IMR-90 (cell line): ENCODE results near the gene ATXN1. TPM values are rescaled to one million over a fixed set of nuclear protein-coding genes. Genes with fewer than 3 reads are reported as not detected.

Experiments
- ATAC-seq: fragments of 200-7000 bp; cut with Tn5 transposase; 2 replicates; pipeline ENCODE4 v1.9.1; 2020; ENCODE audit warnings: low read depth, mild to moderate bottlenecking, moderate library complexity
- BruUV-seq: library from RNA; stranded (reverse); fragments of 400-500 nt; replicated peaks from 2 replicates; lab custom pipeline; 2021; lab: Mats Ljungman, UMichigan
- CTCF ChIA-PET: fragments of 300-600 bp; formaldehyde crosslinking; extraction: SDS; loops from one replicate; lab custom pipeline; 2021; ENCODE audit warnings: antibody characterized with exemption; lab: Yijun Ruan, JAX
- POLR2A ChIA-PET: fragments of 300-600 bp; sonication (Branson Sonifier 250); formaldehyde crosslinking; loops from one replicate; lab custom pipeline; 2022; ENCODE audit warnings: antibody characterized with exemption; ENCODE audit not compliant: unreplicated experiment; lab: Charles Lee
- DNase-seq: peaks from one replicate; pipeline ENCODE4 v3.0.0; 2013
- H2AFZ ChIP-seq: replicated peaks from 2 replicates; pipeline ENCODE3; 2013; ENCODE audit warnings: low read length, mild to moderate bottlenecking; ENCODE audit not compliant: poor library complexity
- H2AK5ac ChIP-seq: 2 replicates; pipeline ENCODE4 v1.6.1; 2013; ENCODE audit warnings: low read depth, low read length, inconsistent platforms
- H2AK9ac ChIP-seq: replicated peaks from 2 replicates; pipeline ENCODE3; 2013; ENCODE audit warnings: mild to moderate bottlenecking, low read depth, low read length, moderate library complexity; ENCODE audit not compliant: poor library complexity
- H2BK120ac ChIP-seq: 2 replicates; pipeline ENCODE4 v1.6.1; 2013; ENCODE audit warnings: low read depth, low read length, inconsistent platforms
- H2BK15ac ChIP-seq: 3 replicates; pipeline ENCODE4 v1.6.1; 2013; ENCODE audit warnings: low read depth, low read length, inconsistent platforms
- H2BK20ac ChIP-seq: 2 replicates; pipeline ENCODE4 v1.6.1; 2013; ENCODE audit warnings: low read depth, mild to moderate bottlenecking, inconsistent platforms, low read length, moderate library complexity
- H2BK5ac ChIP-seq: 2 replicates; pipeline ENCODE4 v1.6.1; 2013; ENCODE audit warnings: mild to moderate bottlenecking, low read depth, low read length, inconsistent platforms; ENCODE audit not compliant: poor library complexity, severe bottlenecking
- H3K14ac ChIP-seq: replicated peaks from 2 replicates; pipeline ENCODE4 v1.6.1; 2013; ENCODE audit warnings: low read depth, low read length, inconsistent platforms
- H3K18ac ChIP-seq: 2 replicates; pipeline ENCODE4 v1.6.1; 2013; ENCODE audit warnings: low read depth, low read length, control low read depth
- H3K23ac ChIP-seq: 2 replicates; pipeline ENCODE4 v1.6.1; 2013; ENCODE audit warnings: low read depth, low read length, inconsistent platforms
- H3K27ac ChIP-seq: 2 replicates; pipeline ENCODE4 v1.5.1; 2013; ENCODE audit warnings: mild to moderate bottlenecking, control low read depth, low read length; ENCODE audit not compliant: insufficient read depth
- H3K27me3 ChIP-seq: 2 replicates; pipeline ENCODE4 v1.6.1; 2013; ENCODE audit warnings: low read length; ENCODE audit not compliant: control insufficient read depth, insufficient read depth
- H3K36me3 ChIP-seq: 2 replicates; pipeline ENCODE4 v1.6.1; 2013; ENCODE audit warnings: low read length, mixed read lengths; ENCODE audit not compliant: control insufficient read depth, insufficient read depth
- H3K4ac ChIP-seq: 2 replicates; pipeline ENCODE4 v1.6.1; 2013; ENCODE audit warnings: low read depth, low read length, inconsistent platforms
- H3K4me1 ChIP-seq: 2 replicates; pipeline ENCODE4 v1.6.1; 2013; ENCODE audit warnings: low read length, mixed read lengths; ENCODE audit not compliant: control insufficient read depth, insufficient read depth
- H3K4me2 ChIP-seq: 2 replicates; pipeline ENCODE4 v1.6.1; 2013; ENCODE audit warnings: low read depth, mild to moderate bottlenecking, control low read depth, low read length, moderate library complexity
- H3K4me3 ChIP-seq: 2 replicates; pipeline ENCODE4 v1.5.1; 2013; ENCODE audit warnings: low read depth, mild to moderate bottlenecking, control low read depth, low read length, moderate library complexity; ENCODE audit not compliant: insufficient read depth
- H3K56ac ChIP-seq: 2 replicates; pipeline ENCODE4 v1.6.1; 2013; ENCODE audit warnings: low read length, inconsistent platforms; ENCODE audit not compliant: insufficient read depth; ENCODE audit errors: extremely low read depth
- H3K79me1 ChIP-seq, 2 experiments: 2 replicates each; pipeline ENCODE4 v1.6.1; 2013; ENCODE audit warnings: low read length in 2 of 2, inconsistent platforms in 1 of 2, low read depth in 1 of 2
- H3K9ac ChIP-seq: 2 replicates; pipeline ENCODE4 v1.6.1; 2013; ENCODE audit warnings: low read depth, low read length, control low read depth
- H3K9me1 ChIP-seq: 2 replicates; pipeline ENCODE4 v1.6.1; 2013; ENCODE audit warnings: low read length, inconsistent platforms; ENCODE audit not compliant: insufficient read depth
- H3K9me3 ChIP-seq: 2 replicates; pipeline ENCODE4 v1.6.1; 2013; ENCODE audit warnings: low read length; ENCODE audit not compliant: control insufficient read depth, insufficient read depth
- H4K20me1 ChIP-seq: 2 replicates; pipeline ENCODE4 v1.6.1; 2013; ENCODE audit warnings: low read length, inconsistent platforms; ENCODE audit not compliant: insufficient read depth
- H4K5ac ChIP-seq: 2 replicates; pipeline ENCODE4 v1.6.1; 2013; ENCODE audit warnings: mild to moderate bottlenecking, low read depth, low read length, control low read depth
- H4K8ac ChIP-seq, 2 experiments: 2 replicates each; pipeline ENCODE4 v1.6.1; 2013; ENCODE audit warnings: low read depth in 2 of 2, low read length in 2 of 2, control low read depth in 1 of 2, inconsistent platforms in 1 of 2
- H4K91ac ChIP-seq: 2 replicates; pipeline ENCODE4 v1.6.1; 2013; ENCODE audit warnings: low read depth, low read length, inconsistent platforms; ENCODE audit not compliant: insufficient read depth
- BHLHE40 ChIP-seq: fragments of 150-350 bp; IDR thresholded peaks from 2 replicates; pipeline ENCODE4 v1.6.1; 2016; ENCODE audit warnings: mild to moderate bottlenecking, low read depth, low read length
- CHD1 ChIP-seq: IDR thresholded peaks from 2 replicates; pipeline ENCODE4 v1.6.1; 2012; ENCODE audit warnings: low read depth, low read length, improper control_type of control experiment
- MXI1 ChIP-seq: IDR thresholded peaks from 2 replicates; pipeline ENCODE4 v1.6.1; 2012; ENCODE audit warnings: low read depth, mild to moderate bottlenecking, low read length, moderate library complexity, borderline replicate concordance
- NFE2L2 ChIP-seq: fragments of 150-350 bp; IDR thresholded peaks from 2 replicates; pipeline ENCODE4 v1.6.1; 2016; ENCODE audit warnings: low read depth, mild to moderate bottlenecking, low read length
- POLR2A ChIP-seq: IDR thresholded peaks from 2 replicates; pipeline ENCODE4 v1.6.1; 2012; ENCODE audit warnings: mild to moderate bottlenecking, low read depth, low read length
- RAD21 ChIP-seq: IDR thresholded peaks from 2 replicates; pipeline ENCODE4 v1.6.1; 2012; ENCODE audit warnings: low read length, improper control_type of control experiment
- RCOR1 ChIP-seq: IDR thresholded peaks from 2 replicates; pipeline ENCODE4 v1.6.1; 2012; ENCODE audit warnings: mild to moderate bottlenecking, low read length, improper control_type of control experiment; ENCODE audit not compliant: insufficient replicate concordance
- RFX5 ChIP-seq: IDR thresholded peaks from 2 replicates; pipeline ENCODE4 v1.8.0; 2012; ENCODE audit warnings: low read depth, mild to moderate bottlenecking, low read length, moderate library complexity
- SMC3 ChIP-seq: fragments of 150-350 bp; IDR thresholded peaks from 2 replicates; pipeline ENCODE4 v1.6.1; 2016; ENCODE audit warnings: low read depth, mild to moderate bottlenecking, antibody characterized with exemption, low read length, moderate library complexity
- USF2 ChIP-seq: fragments of 150-350 bp; IDR thresholded peaks from 2 replicates; pipeline ENCODE4 v1.6.1; 2017; ENCODE audit warnings: mild to moderate bottlenecking, antibody characterized with exemption, low read length, low read depth
- WGBS, 2 experiments: methylation state at CpG; one replicate each; pipeline versions ENCODE4 v1.1.5 to v1.1.7; 2013; ENCODE audit warnings: missing lambda C conversion rate in 2 of 2; ENCODE audit not compliant: insufficient read length in 1 of 2; ENCODE audit errors: extremely low coverage in 2 of 2; 5-methylcytosine and 5-hydroxymethylcytosine counted together
- dilution Hi-C: fragments of 300-500 bp; cut with HindIII; formaldehyde crosslinking; loops from one replicate; pipeline ENCODE4 v1.14.3; 2018; ENCODE audit warnings: low sequenced_read_pairs; ENCODE audit not compliant: unreplicated experiment
- in situ Hi-C: fragments of 300-500 bp; cut with MboI; formaldehyde crosslinking; loops from 3 replicates; pipeline ENCODE4 v1.14.3; 2019; ENCODE audit warnings: low sequenced_read_pairs, inconsistent platforms, mixed read lengths
- intact Hi-C: fragments of 100-400 bp; cut with micrococcal nuclease; formaldehyde crosslinking; loops from 2 replicates; pipeline ENCODE4 v1.10.0; 2022
- polyA plus RNA-seq, 3 experiments: library from polyadenylated mRNA; depleted of rRNA; stranded (reverse); fragments of >200 nt; gene quantifications; 2 replicates each; pipeline ENCODE4 v1.2.3, GENCODE V29; 2012; ENCODE audit warnings: low replicate concordance in 1 of 3
- total RNA-seq: library from RNA; depleted of rRNA; stranded (reverse); fragments of >200 nt; gene quantifications from 2 replicates; pipeline ENCODE4 v1.2.3, GENCODE V29; 2012
- TF ChIP-seq, protein P1 (sequence below): conservative IDR thresholded peaks from 2 replicates; pipeline ENCODE4 v1.5.1; 2012; ENCODE audit warnings: mild to moderate bottlenecking, low read depth, low read length, improper control_type of control experiment

ATXN1 gene
- total and polyA plus RNA-seq, 2 of the 4 experiments (the other 2 are of a cell fraction): 7.3 to 11.1 TPM

- Histone ChIP-seq H3K14ac (peak overlapping the region; percentile 46), H3K9me3 (no peaks in the 10 kb centered on the region), H3K4me2 (peak overlapping the region; percentile 72; the same call in 1 of the 2 replicates), H4K20me1 (0 out of 2 replicates have a peak, but pooled peaks cover 4% of the 10 kb centered on the region), H3K9ac (no peak overlapping the region), H3K27ac (peak overlapping the region; percentile 69; the same call in 1 of the 2 replicates), H3K4me1 (peaks cover 9% of the 10 kb centered on the region), H3K27me3 (no peaks in the 10 kb centered on the region), H4K91ac (peak overlapping the region; percentile 20), H3K4me3 (no peak overlapping the region), H3K56ac (0 out of 2 replicates have a peak overlapping the region, but pooled peaks have one; percentile 30), H2AK9ac (peak overlapping the region; percentile 55), H2BK5ac (peak overlapping the region; percentile 61), H2AK5ac (peak overlapping the region; percentile 46; the same call in 1 of the 2 replicates), H3K18ac (peak overlapping the region; percentile 83; the same call in 1 of the 2 replicates), H2BK20ac (peak overlapping the region; percentile 75), H3K36me3 (no peaks in the 10 kb centered on the region), H2BK120ac (peak overlapping the region; percentile 49; the same call in 1 of the 2 replicates), H3K4ac (peak overlapping the region; percentile 67), H2BK15ac (peak overlapping the region; percentile 51; the same call in 2 of the 3 replicates), H2AFZ (peak overlapping the region; percentile 65), H3K9me1 (peaks cover 6% of the 10 kb centered on the region; the same call in 1 of the 2 replicates), H3K79me1 (0 out of 4 replicates have a peak, but pooled peaks cover 0 to 11% of the 10 kb centered on the region in 2 experiments), H4K8ac (peak overlapping the region in 1 of 2 experiments; percentile 57; a peak in 1 of 4 replicates), H4K5ac (0 out of 2 replicates have a peak overlapping the region, but pooled peaks have one; percentile 64), H3K23ac (peak overlapping the region; percentile 60; the same call in 1 of the 2 replicates)
- TF ChIP-seq POLR2A (no peak), SMC3 (no peak), CHD1 (no peak), RFX5 (no peak), USF2 (no peak), NFE2L2 (no peak), RAD21 (no peak), MXI1 (no peak), RCOR1 (no peak), BHLHE40 (no peak)
- TF ChIP-seq, protein P1, sequence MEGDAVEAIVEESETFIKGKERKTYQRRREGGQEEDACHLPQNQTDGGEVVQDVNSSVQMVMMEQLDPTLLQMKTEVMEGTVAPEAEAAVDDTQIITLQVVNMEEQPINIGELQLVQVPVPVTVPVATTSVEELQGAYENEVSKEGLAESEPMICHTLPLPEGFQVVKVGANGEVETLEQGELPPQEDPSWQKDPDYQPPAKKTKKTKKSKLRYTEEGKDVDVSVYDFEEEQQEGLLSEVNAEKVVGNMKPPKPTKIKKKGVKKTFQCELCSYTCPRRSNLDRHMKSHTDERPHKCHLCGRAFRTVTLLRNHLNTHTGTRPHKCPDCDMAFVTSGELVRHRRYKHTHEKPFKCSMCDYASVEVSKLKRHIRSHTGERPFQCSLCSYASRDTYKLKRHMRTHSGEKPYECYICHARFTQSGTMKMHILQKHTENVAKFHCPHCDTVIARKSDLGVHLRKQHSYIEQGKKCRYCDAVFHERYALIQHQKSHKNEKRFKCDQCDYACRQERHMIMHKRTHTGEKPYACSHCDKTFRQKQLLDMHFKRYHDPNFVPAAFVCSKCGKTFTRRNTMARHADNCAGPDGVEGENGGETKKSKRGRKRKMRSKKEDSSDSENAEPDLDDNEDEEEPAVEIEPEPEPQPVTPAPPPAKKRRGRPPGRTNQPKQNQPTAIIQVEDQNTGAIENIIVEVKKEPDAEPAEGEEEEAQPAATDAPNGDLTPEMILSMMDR: no peak
- WGBS, 2 experiments: 44% methylated on average over 1 of the region's 5 CpGs; no CpG with 5 or more reads in 1 of the 2 experiments
- DNase-seq: peak; percentile 74
- BruUV-seq: no TSS peak
- ChIA-PET CTCF (interaction anchor here (1.7 kb wide), 1 partner anchor 13 kb away, joined by 5 read pairs; no protein-coding TSS in a partner anchor), POLR2A (no interaction called here)
- peak; percentile 90 for ATAC-seq
- dilution Hi-C loops: no loop called here
- in situ Hi-C loops: no loop called here
- intact Hi-C loops: no loop called here
Measured at GRCh38 chr6:16352258-16352635, 409.0 kb downstream of the ATXN1 start.
